RWPE1 (cell line): Measurements from ENCODE around the gene SLC39A11.

Source experiments
- CTCF ChIA-PET: fragments of 350-600 bp; sonication (Branson Sonifier 250); formaldehyde crosslinking; extraction: SDS; loops from one replicate; lab custom pipeline; 2021; lab: Yijun Ruan, JAX
- POLR2A ChIA-PET: fragments of 400-600 bp; formaldehyde crosslinking; extraction: SDS; loops from one replicate; lab custom pipeline; 2020; ENCODE audit warnings: antibody characterized with exemption; ENCODE audit not compliant: low non-redundant PET; lab: Yijun Ruan, JAX
- DNase-seq: peaks from one replicate; pipeline ENCODE4 v3.0.0; 2012; ENCODE audit warnings: low spot score
- H3K27ac ChIP-seq: fragments of 450-650 bp; 2 replicates; pipeline ENCODE4 v1.5.1; 2017
- TF ChIP-seq, protein P1 (sequence below): fragments of 450-650 bp; conservative IDR thresholded peaks from 2 replicates; pipeline ENCODE4 v1.5.1; 2017; ENCODE audit warnings: low read depth, mild to moderate bottlenecking

SLC39A11 gene

DNA sequence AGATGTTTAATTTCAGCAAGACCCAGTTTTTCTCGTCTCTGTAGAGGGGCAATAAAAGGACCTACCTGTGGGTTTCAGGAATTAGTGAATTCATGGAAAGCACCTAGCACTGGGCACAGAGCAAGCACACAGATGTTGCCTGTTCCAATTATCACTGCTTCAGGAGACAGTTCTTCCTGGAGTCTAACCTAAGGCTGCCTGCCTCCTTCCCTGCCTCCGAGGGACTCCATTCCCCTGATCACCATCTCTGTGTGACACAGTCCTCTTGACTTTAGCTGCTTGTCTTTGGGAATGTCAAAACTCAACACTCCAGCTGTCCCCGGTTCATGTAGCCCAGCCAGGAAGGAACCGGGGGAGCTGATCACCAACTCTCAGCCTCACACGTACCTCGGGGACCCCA lies 474.9 kb downstream of the SLC39A11 start:
- TF ChIP-seq, protein P1, sequence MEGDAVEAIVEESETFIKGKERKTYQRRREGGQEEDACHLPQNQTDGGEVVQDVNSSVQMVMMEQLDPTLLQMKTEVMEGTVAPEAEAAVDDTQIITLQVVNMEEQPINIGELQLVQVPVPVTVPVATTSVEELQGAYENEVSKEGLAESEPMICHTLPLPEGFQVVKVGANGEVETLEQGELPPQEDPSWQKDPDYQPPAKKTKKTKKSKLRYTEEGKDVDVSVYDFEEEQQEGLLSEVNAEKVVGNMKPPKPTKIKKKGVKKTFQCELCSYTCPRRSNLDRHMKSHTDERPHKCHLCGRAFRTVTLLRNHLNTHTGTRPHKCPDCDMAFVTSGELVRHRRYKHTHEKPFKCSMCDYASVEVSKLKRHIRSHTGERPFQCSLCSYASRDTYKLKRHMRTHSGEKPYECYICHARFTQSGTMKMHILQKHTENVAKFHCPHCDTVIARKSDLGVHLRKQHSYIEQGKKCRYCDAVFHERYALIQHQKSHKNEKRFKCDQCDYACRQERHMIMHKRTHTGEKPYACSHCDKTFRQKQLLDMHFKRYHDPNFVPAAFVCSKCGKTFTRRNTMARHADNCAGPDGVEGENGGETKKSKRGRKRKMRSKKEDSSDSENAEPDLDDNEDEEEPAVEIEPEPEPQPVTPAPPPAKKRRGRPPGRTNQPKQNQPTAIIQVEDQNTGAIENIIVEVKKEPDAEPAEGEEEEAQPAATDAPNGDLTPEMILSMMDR, result no peak
- POLR2A ChIA-PET, result no interaction called here
- CTCF ChIA-PET, result interaction anchor here (0.5 to 0.7 kb wide), 2 partner anchors 108 to 556 kb away, joined by 3 read pairs; no protein-coding TSS in a partner anchor
- DNase-seq, result no peak
- no peak overlapping the region; the same call in 1 of the 2 replicates for H3K27ac ChIP-seq

DNA sequence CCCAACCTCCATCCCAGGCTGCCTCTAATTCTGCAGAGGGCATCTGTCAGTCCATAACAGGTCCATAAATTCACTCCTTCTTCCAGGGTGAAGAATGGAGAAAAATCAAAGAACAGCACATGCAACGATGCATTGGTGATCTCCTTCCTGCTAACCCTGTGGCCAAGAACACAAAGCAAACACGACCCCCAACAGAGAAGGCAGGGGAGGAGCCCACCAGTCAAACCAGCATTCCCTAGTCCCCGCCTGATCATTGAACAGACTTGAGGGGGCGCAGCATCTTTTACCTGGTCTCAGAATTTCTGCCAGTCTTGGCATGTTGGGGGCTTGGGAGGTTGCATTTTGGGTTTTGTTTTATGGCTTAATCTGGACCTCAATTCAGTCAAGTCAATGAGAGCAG lies 476.0 kb downstream of the SLC39A11 start:
- DNase-seq, result no peak
- no peak overlapping the region for H3K27ac ChIP-seq
- CTCF ChIA-PET, result no interaction called here
- POLR2A ChIA-PET, result no interaction called here
- TF ChIP-seq, protein P1, result no peak

DNA sequence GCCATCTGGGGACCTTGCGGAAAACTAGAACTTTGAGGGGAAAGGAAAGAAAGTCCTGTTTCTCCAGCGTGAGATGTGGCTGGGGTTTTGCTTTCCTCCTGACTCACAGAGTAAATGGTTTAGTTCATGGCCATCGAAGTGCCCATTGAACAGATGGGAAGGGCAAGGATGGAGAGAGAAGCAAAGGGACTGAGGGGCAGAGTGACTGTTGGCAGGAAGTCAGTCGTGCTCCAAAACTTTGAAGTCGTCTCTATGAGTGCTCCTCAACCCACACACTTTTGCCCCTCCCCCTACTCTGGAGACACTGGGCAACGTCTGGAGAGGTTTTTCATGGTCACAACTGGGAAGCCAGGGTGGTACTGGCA lies 476.9 kb downstream of the SLC39A11 start:
- ChIA-PET POLR2A (no interaction called here), CTCF (no interaction called here)
- no peak for DNase-seq
- TF ChIP-seq, protein P1, result no peak
- H3K27ac ChIP-seq, result peak overlapping the region; percentile 74

DNA sequence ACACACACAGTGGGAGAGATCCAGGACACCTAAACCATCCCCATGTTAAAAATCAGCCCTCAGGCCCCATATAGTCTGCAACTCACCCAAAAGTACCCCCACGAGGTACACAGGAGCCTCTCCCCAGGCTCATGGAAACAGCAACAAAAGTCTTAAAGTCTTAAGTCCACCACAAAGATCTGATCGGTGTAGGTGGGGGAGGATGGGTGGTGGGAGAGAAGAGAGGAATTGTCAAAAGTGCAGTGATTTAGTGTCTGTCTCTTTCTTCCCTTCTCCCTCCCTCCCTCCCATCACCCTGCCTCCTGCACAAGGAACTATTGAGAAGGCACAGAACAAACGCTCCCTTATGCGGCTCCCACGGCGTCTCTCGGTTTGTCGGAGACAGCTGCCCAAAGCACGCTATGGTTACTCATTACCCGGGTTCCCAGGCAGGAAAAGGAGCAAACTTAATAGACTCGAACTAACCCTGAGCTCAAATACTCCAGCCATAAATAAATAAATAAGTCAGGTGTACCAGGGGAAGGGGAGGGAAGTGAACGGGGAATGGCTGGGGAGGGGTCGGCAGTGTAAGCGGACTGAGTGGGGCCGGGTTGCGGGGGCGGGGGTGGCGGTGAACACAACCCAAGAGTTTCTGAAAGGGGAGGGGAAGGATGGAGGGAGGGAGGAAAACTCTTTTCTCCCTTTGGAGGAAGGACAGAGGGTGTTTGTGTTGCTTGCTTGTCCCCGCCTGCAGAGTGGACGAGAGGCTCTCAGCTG lies 477.4 kb downstream of the SLC39A11 start:
- DNase-seq, result no peak
- TF ChIP-seq, protein P1, result no peak
- ChIA-PET POLR2A (no interaction called here), CTCF (interaction anchor here (0.7 kb wide), 1 partner anchor 14 kb away, joined by 3 read pairs; no protein-coding TSS in a partner anchor)
- H3K27ac ChIP-seq, result peak overlapping the region; percentile 74

DNA sequence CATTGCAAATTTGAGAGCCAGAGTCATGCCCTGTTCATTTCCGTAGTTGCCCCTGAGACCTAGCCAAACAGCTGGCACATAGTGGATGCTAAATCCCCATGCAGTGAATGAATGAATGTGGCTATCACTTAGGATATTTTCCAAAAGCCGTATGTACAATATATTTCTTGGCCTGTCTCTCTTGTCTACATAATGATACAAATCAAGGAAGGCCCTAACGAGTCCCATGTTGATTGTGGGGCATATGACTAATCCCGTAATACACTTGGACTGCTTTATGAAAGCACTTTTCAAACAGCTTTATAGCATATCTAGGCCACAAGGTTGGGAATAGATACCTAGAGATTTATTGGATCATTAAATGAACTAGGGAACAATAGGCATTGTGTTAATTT lies 478.0 kb downstream of the SLC39A11 start:
- ChIA-PET CTCF (interaction anchor here (0.7 kb wide), 1 partner anchor 14 kb away, joined by 3 read pairs; no protein-coding TSS in a partner anchor), POLR2A (no interaction called here)
- no peak for DNase-seq
- TF ChIP-seq, protein P1, result no peak
- H3K27ac ChIP-seq, result peak overlapping the region; percentile 74; the same call in 1 of the 2 replicates

DNA sequence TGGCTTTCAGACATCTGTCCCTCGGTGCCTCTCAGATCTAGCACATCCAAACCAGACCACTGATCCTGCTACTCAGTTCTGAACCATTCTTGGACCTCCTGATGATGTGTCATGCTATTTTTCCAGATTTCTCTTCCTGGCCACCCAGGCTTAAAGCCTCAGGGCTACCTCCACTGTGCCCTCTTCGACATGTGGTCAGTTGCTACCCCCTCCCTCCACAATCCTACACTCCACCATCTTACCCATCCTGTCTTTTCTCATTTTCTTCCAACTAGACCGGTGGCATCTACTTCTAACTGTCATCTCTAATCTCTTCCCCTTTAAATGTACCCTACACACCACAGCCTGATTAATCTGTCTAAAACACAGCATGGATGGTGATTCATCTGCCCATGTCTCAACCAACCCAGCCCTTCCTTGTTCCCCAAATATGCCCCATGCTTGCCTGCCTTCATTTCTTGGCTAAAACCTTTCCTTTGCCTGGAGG lies 478.6 kb downstream of the SLC39A11 start:
- TF ChIP-seq, protein P1, result no peak
- POLR2A ChIA-PET, result no interaction called here
- DNase-seq, result peak; percentile 75
- H3K27ac ChIP-seq, result peak overlapping the region; percentile 84
- CTCF ChIA-PET, result no interaction called here
